COR-L47 (cell line): ENCODE results near the gene TUBB2B.
"Not testable (repeated sequence)": the region's sequence is repeated elsewhere in the genome, so short reads cannot be mapped to it uniquely, and the experiment has no call there.

Experiments used
- DNase-seq: peaks from one replicate; lab custom pipeline; 2025; lab: John Stamatoyannopoulos, UW

TUBB2B gene

GRCh38 chr6:3186974-3187382 is 40.5 kb downstream of the TUBB2B start:
- DNase-seq, result no peak

DNA sequence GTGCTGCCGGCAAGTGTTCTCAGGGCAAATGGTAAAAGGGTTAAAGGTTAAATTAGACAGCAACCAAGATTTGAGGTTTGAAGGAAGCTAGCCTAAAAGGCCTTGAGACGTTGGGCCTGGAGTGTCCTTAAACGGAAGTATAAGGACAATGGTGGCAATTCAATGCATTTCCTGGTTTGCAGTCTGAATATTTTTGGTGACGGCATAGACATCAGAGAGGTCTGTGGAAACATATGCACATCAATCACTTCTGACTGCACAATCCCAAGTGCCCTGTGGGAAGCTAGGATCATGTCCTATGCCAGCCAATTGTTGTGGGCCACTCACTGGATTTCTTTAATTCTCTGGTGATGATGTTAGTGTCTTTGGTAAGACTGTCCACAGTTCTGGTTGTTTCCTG is 44.4 kb downstream of the TUBB2B start:
- DNase-seq, result no peak

DNA sequence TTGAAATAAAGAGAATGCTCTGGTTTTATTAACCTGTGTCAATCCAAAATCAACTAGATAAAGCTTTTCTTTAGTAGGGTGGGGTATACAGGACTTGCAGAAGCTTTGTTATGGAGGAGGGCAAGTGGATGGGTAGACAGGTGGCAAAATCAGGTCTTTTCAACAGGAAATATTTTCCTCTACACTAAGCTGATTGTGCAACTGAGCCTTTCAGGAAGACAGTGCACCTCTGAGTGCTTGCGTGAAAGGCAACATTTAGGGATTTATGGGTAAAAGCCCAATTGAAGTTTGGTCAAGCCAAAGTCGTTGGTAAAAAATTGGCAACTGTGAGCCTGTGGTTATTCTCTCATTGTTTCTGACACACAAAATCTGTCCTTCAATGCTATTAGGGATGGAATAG is 46.3 kb downstream of the TUBB2B start:
- DNase-seq, result no peak

DNA sequence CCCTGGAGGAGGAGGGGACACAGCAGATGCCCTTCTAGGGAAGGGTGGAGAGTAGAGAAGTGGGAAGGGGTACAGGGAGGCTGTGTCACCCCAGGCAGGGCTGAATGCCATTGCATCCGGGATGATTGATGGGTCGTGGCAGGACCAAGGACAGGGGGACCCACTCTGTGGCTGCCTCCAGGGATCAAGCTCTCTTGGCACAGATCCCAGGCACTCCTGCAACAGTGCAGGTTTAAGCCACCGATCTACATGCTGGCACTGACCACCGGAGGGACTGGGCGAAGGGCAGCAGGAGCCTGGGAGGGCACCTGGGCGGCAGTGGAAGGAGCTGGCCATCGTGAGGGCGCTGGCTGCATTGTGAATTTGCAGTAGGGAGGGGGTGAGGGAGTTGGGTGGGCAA is 47.5 kb downstream of the TUBB2B start:
- not testable (repeated sequence) for DNase-seq

GRCh38 chr6:3178666-3179065 is 48.8 kb downstream of the TUBB2B start:
- not testable (repeated sequence) for DNase-seq

DNA sequence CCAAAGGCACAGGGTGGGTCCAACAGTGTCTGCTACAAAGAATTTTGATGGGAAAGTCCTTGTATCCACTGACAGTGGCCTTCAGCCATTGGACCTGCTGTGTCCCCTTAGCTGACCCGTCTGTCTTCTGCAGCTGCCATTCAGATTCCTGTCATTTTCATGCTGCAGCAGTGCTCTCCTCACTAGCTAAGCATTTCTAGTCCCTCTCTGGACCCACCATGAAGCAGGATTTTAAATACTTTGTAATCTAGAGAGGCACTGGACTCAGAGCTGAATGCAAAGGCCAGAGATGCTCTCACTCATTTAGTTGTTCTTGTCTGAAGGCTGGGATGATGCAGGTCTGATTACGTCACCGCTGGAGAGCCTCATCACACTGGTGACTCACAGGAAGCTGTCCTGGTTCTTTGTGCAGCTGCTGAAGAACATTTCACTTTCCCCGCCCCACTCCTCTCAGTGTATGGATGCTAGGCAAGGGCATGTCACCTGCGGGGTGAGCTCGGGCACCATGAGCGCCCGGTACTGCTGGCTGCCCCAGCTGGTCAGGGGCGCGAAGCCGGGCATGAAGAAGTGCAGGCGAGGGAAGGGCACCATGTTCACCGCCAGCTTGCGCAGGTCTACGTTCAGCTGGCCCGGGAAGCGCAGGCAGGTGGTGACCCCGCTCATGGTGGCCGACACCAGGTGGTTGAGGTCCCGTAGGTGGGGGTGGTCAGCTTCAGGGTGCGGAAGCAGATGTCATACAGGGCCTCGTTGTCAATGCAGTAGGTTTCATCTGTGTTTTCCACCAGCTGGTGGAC is 50.7 kb downstream of the TUBB2B start:
- no peak for DNase-seq

GRCh38 chr6:3175715-3176402 is 51.6 kb downstream of the TUBB2B start:
- DNase-seq, result no peak
